Measurements from ENCODE around the gene CDC42EP4.
A peak's percentile ranks its signal among the peaks of the same experiment; 100 is the strongest.
"Not testable (repeated sequence)": the region's sequence is repeated elsewhere in the genome, so short reads cannot be mapped to it uniquely, and the experiment has no call there.

CDC42EP4 gene

GRCh38 chr17:73315471-73315870 lies 3.7 kb upstream of the CDC42EP4 start:
- peaks cover 9% of the 10 kb centered on the region for H3K4me1 ChIP-seq (ENCODE audit: insufficient read depth, low read length, poor library complexity, severe bottlenecking)
- H4K20me1 ChIP-seq (ENCODE audit: insufficient read depth, low read length, poor library complexity, severe bottlenecking), result no peaks in the 10 kb centered on the region
- no peak overlapping the region for H3K4me2 ChIP-seq (ENCODE audit: low read depth, low read length, poor library complexity, severe bottlenecking)
- no peaks in the 10 kb centered on the region for H3K9me2 ChIP-seq (replicated peaks; ENCODE audit: low read depth, low read length)
- H3F3A ChIP-seq (ENCODE audit: low read depth), result no peaks in the 10 kb centered on the region
- H3K9ac ChIP-seq (ENCODE audit: low read depth, low read length, poor library complexity, severe bottlenecking), result no peak overlapping the region
- H3K79me2 ChIP-seq (ENCODE audit: insufficient read depth, low read length), result no peaks in the 10 kb centered on the region
- no peak overlapping the region for H2AFZ ChIP-seq (ENCODE audit: low read length)
- TF ChIP-seq EZH2phosphoT487 (IDR thresholded peaks at IDR 0.05; ENCODE audit: borderline replicate concordance) (no peak), CTCF (conservative IDR thresholded peaks at IDR 0.05; ENCODE audit: low read length) (no peak)
- no peaks in the 10 kb centered on the region for H3K9me3 ChIP-seq (ENCODE audit: insufficient read depth, low read depth, low read length)
- peaks cover 21% of the 10 kb centered on the region for H3K27me3 ChIP-seq (ENCODE audit: insufficient read depth, low read length, poor library complexity, severe bottlenecking)
- H3K36me3 ChIP-seq (ENCODE audit: insufficient read depth, low read length), result no peaks in the 10 kb centered on the region
- H3K4me3 ChIP-seq (ENCODE audit: low read length, poor library complexity, severe bottlenecking), result no peak overlapping the region

- Histone ChIP-seq H3K36me3 (ENCODE audit: insufficient read depth, low read length) (no peaks in the 10 kb centered on the region), H3F3A (ENCODE audit: low read depth) (no peaks in the 10 kb centered on the region), H2AFZ (ENCODE audit: low read length) (no peak overlapping the region), H3K4me1 (ENCODE audit: insufficient read depth, low read length, poor library complexity, severe bottlenecking) (peaks cover 21% of the 10 kb centered on the region), H3K9me2 (replicated peaks; ENCODE audit: low read depth, low read length) (no peaks in the 10 kb centered on the region), H3K9me3 (ENCODE audit: insufficient read depth, low read depth, low read length) (no peaks in the 10 kb centered on the region), H4K20me1 (ENCODE audit: insufficient read depth, low read length, poor library complexity, severe bottlenecking) (no peaks in the 10 kb centered on the region), H3K9ac (ENCODE audit: low read depth, low read length, poor library complexity, severe bottlenecking) (no peak overlapping the region), H3K4me2 (ENCODE audit: low read depth, low read length, poor library complexity, severe bottlenecking) (no peak overlapping the region), H3K27me3 (ENCODE audit: insufficient read depth, low read length, poor library complexity, severe bottlenecking) (peaks cover 28% of the 10 kb centered on the region), H3K4me3 (ENCODE audit: low read length, poor library complexity, severe bottlenecking) (no peak overlapping the region), H3K79me2 (ENCODE audit: insufficient read depth, low read length) (no peaks in the 10 kb centered on the region)
- TF ChIP-seq EZH2phosphoT487 (IDR thresholded peaks at IDR 0.05; ENCODE audit: borderline replicate concordance) (no peak), CTCF (conservative IDR thresholded peaks at IDR 0.05; ENCODE audit: low read length) (no peak)
Measured at GRCh38 chr17:73313526-73314127, 1.8 kb upstream of the CDC42EP4 start.

- H3K9me3 ChIP-seq (ENCODE audit: insufficient read depth, low read depth, low read length); H3K9me2 ChIP-seq (replicated peaks; ENCODE audit: low read depth, low read length); H3K36me3 ChIP-seq (ENCODE audit: insufficient read depth, low read length); H4K20me1 ChIP-seq (ENCODE audit: insufficient read depth, low read length, poor library complexity, severe bottlenecking); H3K4me2 ChIP-seq (ENCODE audit: low read depth, low read length, poor library complexity, severe bottlenecking); H3K4me3 ChIP-seq (ENCODE audit: low read length, poor library complexity, severe bottlenecking); H3K79me2 ChIP-seq (ENCODE audit: insufficient read depth, low read length); H3K9ac ChIP-seq (ENCODE audit: low read depth, low read length, poor library complexity, severe bottlenecking); H3F3A ChIP-seq (ENCODE audit: low read depth): not testable (repeated sequence)
- peak overlapping the region; percentile 97; the same call in 1 of the 2 replicates for H2AFZ ChIP-seq (ENCODE audit: low read length)
- H3K27me3 ChIP-seq (ENCODE audit: insufficient read depth, low read length, poor library complexity, severe bottlenecking), result peaks cover 28% of the 10 kb centered on the region
- peaks cover 21% of the 10 kb centered on the region for H3K4me1 ChIP-seq (ENCODE audit: insufficient read depth, low read length, poor library complexity, severe bottlenecking)
Measured at GRCh38 chr17:73312887-73313286, 1.1 kb upstream of the CDC42EP4 start.

GRCh38 chr17:73311428-73311780 lies 397 bp downstream of the CDC42EP4 start:
- no peaks in the 10 kb centered on the region for H3K79me2 ChIP-seq (ENCODE audit: insufficient read depth, low read length)
- peak overlapping the region; percentile 73 for H3K4me3 ChIP-seq (ENCODE audit: low read length, poor library complexity, severe bottlenecking)
- H3K4me1 ChIP-seq (ENCODE audit: insufficient read depth, low read length, poor library complexity, severe bottlenecking), result peaks cover 21% of the 10 kb centered on the region
- TF ChIP-seq EZH2phosphoT487 (IDR thresholded peaks at IDR 0.05; ENCODE audit: borderline replicate concordance) (no peak), CTCF (conservative IDR thresholded peaks at IDR 0.05; ENCODE audit: low read length) (no peak)
- H3K4me2 ChIP-seq (ENCODE audit: low read depth, low read length, poor library complexity, severe bottlenecking), result peak overlapping the region; percentile 96
- H4K20me1 ChIP-seq (ENCODE audit: insufficient read depth, low read length, poor library complexity, severe bottlenecking), result no peaks in the 10 kb centered on the region
- no peaks in the 10 kb centered on the region for H3F3A ChIP-seq (ENCODE audit: low read depth)
- peak overlapping the region; percentile 97 for H2AFZ ChIP-seq (ENCODE audit: low read length)
- peak overlapping the region; percentile 73 for H3K9ac ChIP-seq (ENCODE audit: low read depth, low read length, poor library complexity, severe bottlenecking)
- H3K36me3 ChIP-seq (ENCODE audit: insufficient read depth, low read length), result no peaks in the 10 kb centered on the region
- no peaks in the 10 kb centered on the region for H3K9me3 ChIP-seq (ENCODE audit: insufficient read depth, low read depth, low read length)
- H3K27me3 ChIP-seq (ENCODE audit: insufficient read depth, low read length, poor library complexity, severe bottlenecking), result peaks cover 28% of the 10 kb centered on the region
- H3K9me2 ChIP-seq (replicated peaks; ENCODE audit: low read depth, low read length), result no peaks in the 10 kb centered on the region

Measured in Loucy (cell line).